HEK293 (cell line): ENCODE measurements around the gene HOXD9.
A peak's percentile ranks its signal among the peaks of the same experiment; 100 is the strongest.

Source experiments
- EGR2 ChIP-seq: fragments of 450-650 bp; formaldehyde crosslinking; IDR thresholded peaks from 2 replicates; pipeline ENCODE4 v1.5.1; 2016; ENCODE audit warnings: low read depth, missing biosample characterization, missing genetic modification characterization
- GLIS2 ChIP-seq: fragments of 450-650 bp; formaldehyde crosslinking; IDR thresholded peaks from 2 replicates; pipeline ENCODE4 v1.5.1; 2016; ENCODE audit warnings: missing biosample characterization, missing genetic modification characterization
- KLF16 ChIP-seq: fragments of 450-650 bp; formaldehyde crosslinking; IDR thresholded peaks from 2 replicates; pipeline ENCODE4 v1.5.1; 2017; ENCODE audit warnings: missing biosample characterization, missing genetic modification characterization
- KLF8 ChIP-seq: fragments of 450-650 bp; formaldehyde crosslinking; IDR thresholded peaks from 2 replicates; pipeline ENCODE4 v1.5.1; 2016; ENCODE audit warnings: missing biosample characterization, missing genetic modification characterization
- MEIS1 ChIP-seq: sonication (generic); formaldehyde crosslinking; IDR thresholded peaks from 2 replicates; pipeline ENCODE4 v1.8.1; 2022; ENCODE audit warnings: missing genetic modification reagents, mild to moderate bottlenecking, borderline replicate concordance
- SCRT1 ChIP-seq: fragments of 450-650 bp; formaldehyde crosslinking; IDR thresholded peaks from 2 replicates; pipeline ENCODE4 v1.5.1; 2016; ENCODE audit warnings: missing biosample characterization, missing genetic modification characterization, borderline replicate concordance
- WT1 ChIP-seq: fragments of 450-650 bp; formaldehyde crosslinking; IDR thresholded peaks from 2 replicates; pipeline ENCODE4 v1.5.1; 2016; ENCODE audit warnings: missing biosample characterization, missing genetic modification characterization
- YY1 ChIP-seq: fragments of 450-650 bp; formaldehyde crosslinking; IDR thresholded peaks from 2 replicates; pipeline ENCODE4 v1.5.1; 2018; ENCODE audit warnings: missing biosample characterization, missing genetic modification characterization
- ZBTB1 ChIP-seq: fragments of 450-650 bp; formaldehyde crosslinking; IDR thresholded peaks from 2 replicates; pipeline ENCODE4 v1.5.1; 2016; ENCODE audit warnings: missing biosample characterization, missing genetic modification characterization
- ZIC2 ChIP-seq: fragments of 450-650 bp; formaldehyde crosslinking; IDR thresholded peaks from 2 replicates; pipeline ENCODE4 v1.5.1; 2016; ENCODE audit warnings: missing biosample characterization, missing genetic modification characterization
- ZNF155 ChIP-seq: fragments of 450-650 bp; formaldehyde crosslinking; IDR thresholded peaks from 2 replicates; pipeline ENCODE4 v1.5.1; 2016; ENCODE audit warnings: missing biosample characterization, missing genetic modification characterization
- ZNF292 ChIP-seq: fragments of 450-650 bp; formaldehyde crosslinking; IDR thresholded peaks from 2 replicates; pipeline ENCODE4 v1.5.1; 2016; ENCODE audit warnings: low read depth, missing biosample characterization, missing genetic modification characterization, borderline replicate concordance
- ZNF341 ChIP-seq: fragments of 450-650 bp; formaldehyde crosslinking; IDR thresholded peaks from 2 replicates; pipeline ENCODE4; 2016; ENCODE audit warnings: low read depth, missing biosample characterization, missing genetic modification characterization
- ZNF354C ChIP-seq: fragments of 450-650 bp; formaldehyde crosslinking; IDR thresholded peaks from 2 replicates; pipeline ENCODE4 v1.5.1; 2016; ENCODE audit warnings: missing biosample characterization, missing genetic modification characterization, low read depth, borderline replicate concordance
- ZNF391 ChIP-seq: fragments of 450-650 bp; formaldehyde crosslinking; IDR thresholded peaks from 2 replicates; pipeline ENCODE4 v1.5.1; 2016; ENCODE audit warnings: low read depth, missing biosample characterization, missing genetic modification characterization, borderline replicate concordance
- ZNF561 ChIP-seq: fragments of 450-650 bp; IDR thresholded peaks from 2 replicates; pipeline ENCODE4 v1.5.1; 2018; ENCODE audit warnings: missing biosample characterization, missing genetic modification characterization, borderline replicate concordance
- ZNF585B ChIP-seq: fragments of 450-650 bp; formaldehyde crosslinking; IDR thresholded peaks from 2 replicates; pipeline ENCODE4 v1.5.1; 2016; ENCODE audit warnings: missing biosample characterization, missing genetic modification characterization
- ZNF600 ChIP-seq: fragments of 450-650 bp; formaldehyde crosslinking; IDR thresholded peaks from 2 replicates; pipeline ENCODE4 v1.5.1; 2016; ENCODE audit warnings: missing biosample characterization, missing genetic modification characterization
- ZNF626 ChIP-seq: fragments of 450-650 bp; sonication (Bioruptor Pico); formaldehyde crosslinking; IDR thresholded peaks from 2 replicates; pipeline ENCODE4 v1.5.1; 2018; ENCODE audit warnings: missing biosample characterization, missing genetic modification characterization, inconsistent platforms
- ZNF701 ChIP-seq: fragments of 450-650 bp; formaldehyde crosslinking; IDR thresholded peaks from 2 replicates; pipeline ENCODE4 v1.5.1; 2016; ENCODE audit warnings: missing biosample characterization, missing genetic modification characterization
- ZNF747 ChIP-seq: fragments of 450-650 bp; formaldehyde crosslinking; IDR thresholded peaks from 2 replicates; pipeline ENCODE4 v1.5.1; 2016; ENCODE audit warnings: missing biosample characterization, missing genetic modification characterization
- ZNF791 ChIP-seq: fragments of 450-650 bp; formaldehyde crosslinking; IDR thresholded peaks from 2 replicates; pipeline ENCODE4 v1.5.1; 2016; ENCODE audit warnings: missing biosample characterization, missing genetic modification characterization
- ZNF792 ChIP-seq: fragments of 450-650 bp; formaldehyde crosslinking; IDR thresholded peaks from 2 replicates; pipeline ENCODE4 v1.5.1; 2016; ENCODE audit warnings: missing biosample characterization, missing genetic modification characterization
- ZXDB ChIP-seq: fragments of 450-650 bp; formaldehyde crosslinking; IDR thresholded peaks from 2 replicates; pipeline ENCODE4 v1.5.1; 2016; ENCODE audit warnings: missing biosample characterization, missing genetic modification characterization
- TF ChIP-seq, protein P1 (sequence below): fragments of 450-650 bp; formaldehyde crosslinking; IDR thresholded peaks from 2 replicates; pipeline ENCODE4 v1.5.1; 2016; ENCODE audit warnings: missing biosample characterization, missing genetic modification characterization
- TF ChIP-seq, protein P2 (sequence below): fragments of 450-650 bp; formaldehyde crosslinking; IDR thresholded peaks from 2 replicates; pipeline ENCODE4 v1.5.1; 2016; ENCODE audit warnings: missing biosample characterization, missing genetic modification characterization
- TF ChIP-seq, protein P3 (sequence below): fragments of 450-650 bp; formaldehyde crosslinking; IDR thresholded peaks from 2 replicates; pipeline ENCODE4 v1.5.1; 2016; ENCODE audit warnings: missing biosample characterization, missing genetic modification characterization
- TF ChIP-seq, protein P4 (sequence below): fragments of 450-650 bp; formaldehyde crosslinking; IDR thresholded peaks from 2 replicates; pipeline ENCODE4 v1.5.1; 2016; ENCODE audit warnings: missing biosample characterization, missing genetic modification characterization
- TF ChIP-seq, protein P5 (sequence below): fragments of 450-650 bp; IDR thresholded peaks from 2 replicates; pipeline ENCODE4 v1.5.1; 2018; ENCODE audit warnings: missing biosample characterization, missing genetic modification characterization

The HOXD9 gene

GRCh38 chr2:176092270-176093144 is 30.0 kb upstream of the HOXD9 start, which contains the start of gene HOXD13 (continued):
- TF ChIP-seq ZNF585B (no peak), ZNF792 (tag by site-specific recombination) (no peak), ZNF626 (tag by site-specific recombination) (no peak), WT1 (tag by site-specific recombination) (no peak), ZBTB1 (tag by site-specific recombination) (no peak), ZXDB (tag by site-specific recombination) (no peak), ZNF791 (tag by site-specific recombination) (no peak), ZNF600 (tag by site-specific recombination) (no peak), ZNF292 (tag by site-specific recombination) (no peak), ZNF561 (tag by site-specific recombination) (0 out of 2 replicates have a peak, but pooled peaks have one; percentile 29), KLF16 (no peak), MEIS1 (no peak), YY1 (tag by site-specific recombination) (no peak), SCRT1 (tag by site-specific recombination) (no peak), ZNF747 (tag by site-specific recombination) (no peak), ZNF701 (tag by site-specific recombination) (no peak), ZNF354C (tag by site-specific recombination) (no peak), ZIC2 (tag by site-specific recombination) (peak; percentile 66), GLIS2 (peak; percentile 83), KLF8 (tag by site-specific recombination) (0 out of 2 replicates have a peak, but pooled peaks have one; percentile 42), ZNF341 (tag by site-specific recombination) (no peak), ZNF155 (tag by site-specific recombination) (no peak), ZNF391 (tag by site-specific recombination) (no peak), EGR2 (tag by site-specific recombination) (peak; percentile 22; the same call in 1 of the 2 replicates)
- TF ChIP-seq, protein P1, sequence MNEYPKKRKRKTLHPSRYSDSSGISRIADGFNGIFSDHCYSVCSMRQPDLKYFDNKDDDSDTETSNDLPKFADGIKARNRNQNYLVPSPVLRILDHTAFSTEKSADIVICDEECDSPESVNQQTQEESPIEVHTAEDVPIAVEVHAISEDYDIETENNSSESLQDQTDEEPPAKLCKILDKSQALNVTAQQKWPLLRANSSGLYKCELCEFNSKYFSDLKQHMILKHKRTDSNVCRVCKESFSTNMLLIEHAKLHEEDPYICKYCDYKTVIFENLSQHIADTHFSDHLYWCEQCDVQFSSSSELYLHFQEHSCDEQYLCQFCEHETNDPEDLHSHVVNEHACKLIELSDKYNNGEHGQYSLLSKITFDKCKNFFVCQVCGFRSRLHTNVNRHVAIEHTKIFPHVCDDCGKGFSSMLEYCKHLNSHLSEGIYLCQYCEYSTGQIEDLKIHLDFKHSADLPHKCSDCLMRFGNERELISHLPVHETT (tag by site-specific recombination), result no peak
- TF ChIP-seq, protein P2, sequence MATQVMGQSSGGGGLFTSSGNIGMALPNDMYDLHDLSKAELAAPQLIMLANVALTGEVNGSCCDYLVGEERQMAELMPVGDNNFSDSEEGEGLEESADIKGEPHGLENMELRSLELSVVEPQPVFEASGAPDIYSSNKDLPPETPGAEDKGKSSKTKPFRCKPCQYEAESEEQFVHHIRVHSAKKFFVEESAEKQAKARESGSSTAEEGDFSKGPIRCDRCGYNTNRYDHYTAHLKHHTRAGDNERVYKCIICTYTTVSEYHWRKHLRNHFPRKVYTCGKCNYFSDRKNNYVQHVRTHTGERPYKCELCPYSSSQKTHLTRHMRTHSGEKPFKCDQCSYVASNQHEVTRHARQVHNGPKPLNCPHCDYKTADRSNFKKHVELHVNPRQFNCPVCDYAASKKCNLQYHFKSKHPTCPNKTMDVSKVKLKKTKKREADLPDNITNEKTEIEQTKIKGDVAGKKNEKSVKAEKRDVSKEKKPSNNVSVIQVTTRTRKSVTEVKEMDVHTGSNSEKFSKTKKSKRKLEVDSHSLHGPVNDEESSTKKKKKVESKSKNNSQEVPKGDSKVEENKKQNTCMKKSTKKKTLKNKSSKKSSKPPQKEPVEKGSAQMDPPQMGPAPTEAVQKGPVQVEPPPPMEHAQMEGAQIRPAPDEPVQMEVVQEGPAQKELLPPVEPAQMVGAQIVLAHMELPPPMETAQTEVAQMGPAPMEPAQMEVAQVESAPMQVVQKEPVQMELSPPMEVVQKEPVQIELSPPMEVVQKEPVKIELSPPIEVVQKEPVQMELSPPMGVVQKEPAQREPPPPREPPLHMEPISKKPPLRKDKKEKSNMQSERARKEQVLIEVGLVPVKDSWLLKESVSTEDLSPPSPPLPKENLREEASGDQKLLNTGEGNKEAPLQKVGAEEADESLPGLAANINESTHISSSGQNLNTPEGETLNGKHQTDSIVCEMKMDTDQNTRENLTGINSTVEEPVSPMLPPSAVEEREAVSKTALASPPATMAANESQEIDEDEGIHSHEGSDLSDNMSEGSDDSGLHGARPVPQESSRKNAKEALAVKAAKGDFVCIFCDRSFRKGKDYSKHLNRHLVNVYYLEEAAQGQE, result no peak
- TF ChIP-seq, protein P3, sequence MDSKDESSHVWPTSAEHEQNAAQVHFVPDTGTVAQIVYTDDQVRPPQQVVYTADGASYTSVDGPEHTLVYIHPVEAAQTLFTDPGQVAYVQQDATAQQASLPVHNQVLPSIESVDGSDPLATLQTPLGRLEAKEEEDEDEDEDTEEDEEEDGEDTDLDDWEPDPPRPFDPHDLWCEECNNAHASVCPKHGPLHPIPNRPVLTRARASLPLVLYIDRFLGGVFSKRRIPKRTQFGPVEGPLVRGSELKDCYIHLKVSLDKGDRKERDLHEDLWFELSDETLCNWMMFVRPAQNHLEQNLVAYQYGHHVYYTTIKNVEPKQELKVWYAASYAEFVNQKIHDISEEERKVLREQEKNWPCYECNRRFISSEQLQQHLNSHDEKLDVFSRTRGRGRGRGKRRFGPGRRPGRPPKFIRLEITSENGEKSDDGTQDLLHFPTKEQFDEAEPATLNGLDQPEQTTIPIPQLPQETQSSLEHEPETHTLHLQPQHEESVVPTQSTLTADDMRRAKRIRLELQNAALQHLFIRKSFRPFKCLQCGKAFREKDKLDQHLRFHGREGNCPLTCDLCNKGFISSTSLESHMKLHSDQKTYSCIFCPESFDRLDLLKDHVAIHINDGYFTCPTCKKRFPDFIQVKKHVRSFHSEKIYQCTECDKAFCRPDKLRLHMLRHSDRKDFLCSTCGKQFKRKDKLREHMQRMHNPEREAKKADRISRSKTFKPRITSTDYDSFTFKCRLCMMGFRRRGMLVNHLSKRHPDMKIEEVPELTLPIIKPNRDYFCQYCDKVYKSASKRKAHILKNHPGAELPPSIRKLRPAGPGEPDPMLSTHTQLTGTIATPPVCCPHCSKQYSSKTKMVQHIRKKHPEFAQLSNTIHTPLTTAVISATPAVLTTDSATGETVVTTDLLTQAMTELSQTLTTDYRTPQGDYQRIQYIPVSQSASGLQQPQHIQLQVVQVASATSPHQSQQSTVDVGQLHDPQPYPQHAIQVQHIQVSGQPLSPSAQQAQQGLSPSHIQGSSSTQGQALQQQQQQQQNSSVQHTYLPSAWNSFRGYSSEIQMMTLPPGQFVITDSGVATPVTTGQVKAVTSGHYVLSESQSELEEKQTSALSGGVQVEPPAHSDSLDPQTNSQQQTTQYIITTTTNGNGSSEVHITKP (tag by site-specific recombination), result peak; percentile 24; the same call in 1 of the 2 replicates
- TF ChIP-seq, protein P4, sequence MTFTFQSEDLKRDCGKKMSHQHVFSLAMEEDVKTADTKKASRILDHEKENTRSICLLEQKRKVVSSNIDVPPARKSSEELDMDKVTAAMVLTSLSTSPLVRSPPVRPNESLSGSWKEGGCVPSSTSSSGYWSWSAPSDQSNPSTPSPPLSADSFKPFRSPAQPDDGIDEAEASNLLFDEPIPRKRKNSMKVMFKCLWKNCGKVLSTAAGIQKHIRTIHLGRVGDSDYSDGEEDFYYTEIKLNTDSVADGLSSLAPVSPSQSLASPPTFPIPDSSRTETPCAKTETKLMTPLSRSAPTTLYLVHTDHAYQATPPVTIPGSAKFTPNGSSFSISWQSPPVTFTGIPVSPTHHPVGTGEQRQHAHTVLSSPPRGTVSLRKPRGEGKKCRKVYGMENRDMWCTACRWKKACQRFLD (tag by site-specific recombination), result no peak
- TF ChIP-seq, protein P5, sequence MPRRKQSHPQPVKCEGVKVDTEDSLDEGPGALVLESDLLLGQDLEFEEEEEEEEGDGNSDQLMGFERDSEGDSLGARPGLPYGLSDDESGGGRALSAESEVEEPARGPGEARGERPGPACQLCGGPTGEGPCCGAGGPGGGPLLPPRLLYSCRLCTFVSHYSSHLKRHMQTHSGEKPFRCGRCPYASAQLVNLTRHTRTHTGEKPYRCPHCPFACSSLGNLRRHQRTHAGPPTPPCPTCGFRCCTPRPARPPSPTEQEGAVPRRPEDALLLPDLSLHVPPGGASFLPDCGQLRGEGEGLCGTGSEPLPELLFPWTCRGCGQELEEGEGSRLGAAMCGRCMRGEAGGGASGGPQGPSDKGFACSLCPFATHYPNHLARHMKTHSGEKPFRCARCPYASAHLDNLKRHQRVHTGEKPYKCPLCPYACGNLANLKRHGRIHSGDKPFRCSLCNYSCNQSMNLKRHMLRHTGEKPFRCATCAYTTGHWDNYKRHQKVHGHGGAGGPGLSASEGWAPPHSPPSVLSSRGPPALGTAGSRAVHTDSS (tag by site-specific recombination), result peak; percentile 61; the same call in 1 of the 2 replicates
